Activated gamma-delta T cell treated with anti-CD3 and anti-CD28 coated beads, Interleukin-2, amount 50 U/mL, for 16 hours (primary cell): Measurements from ENCODE around the gene RPUSD4.
"Not testable (repeated sequence)": the region's sequence is repeated elsewhere in the genome, so short reads cannot be mapped to it uniquely, and the experiment has no call there.

Experiments
- DNase-seq: peaks from one replicate; pipeline ENCODE4 v3.0.0-alpha.2; 2020; ENCODE audit warnings: low read depth

The RPUSD4 gene, protein sequence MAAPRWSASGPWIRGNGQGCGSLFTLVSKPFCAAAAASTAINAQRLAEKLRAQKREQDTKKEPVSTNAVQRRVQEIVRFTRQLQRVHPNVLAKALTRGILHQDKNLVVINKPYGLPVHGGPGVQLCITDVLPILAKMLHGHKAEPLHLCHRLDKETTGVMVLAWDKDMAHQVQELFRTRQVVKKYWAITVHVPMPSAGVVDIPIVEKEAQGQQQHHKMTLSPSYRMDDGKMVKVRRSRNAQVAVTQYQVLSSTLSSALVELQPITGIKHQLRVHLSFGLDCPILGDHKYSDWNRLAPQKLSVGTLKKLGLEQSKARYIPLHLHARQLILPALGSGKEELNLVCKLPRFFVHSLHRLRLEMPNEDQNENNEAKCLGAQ

DNA sequence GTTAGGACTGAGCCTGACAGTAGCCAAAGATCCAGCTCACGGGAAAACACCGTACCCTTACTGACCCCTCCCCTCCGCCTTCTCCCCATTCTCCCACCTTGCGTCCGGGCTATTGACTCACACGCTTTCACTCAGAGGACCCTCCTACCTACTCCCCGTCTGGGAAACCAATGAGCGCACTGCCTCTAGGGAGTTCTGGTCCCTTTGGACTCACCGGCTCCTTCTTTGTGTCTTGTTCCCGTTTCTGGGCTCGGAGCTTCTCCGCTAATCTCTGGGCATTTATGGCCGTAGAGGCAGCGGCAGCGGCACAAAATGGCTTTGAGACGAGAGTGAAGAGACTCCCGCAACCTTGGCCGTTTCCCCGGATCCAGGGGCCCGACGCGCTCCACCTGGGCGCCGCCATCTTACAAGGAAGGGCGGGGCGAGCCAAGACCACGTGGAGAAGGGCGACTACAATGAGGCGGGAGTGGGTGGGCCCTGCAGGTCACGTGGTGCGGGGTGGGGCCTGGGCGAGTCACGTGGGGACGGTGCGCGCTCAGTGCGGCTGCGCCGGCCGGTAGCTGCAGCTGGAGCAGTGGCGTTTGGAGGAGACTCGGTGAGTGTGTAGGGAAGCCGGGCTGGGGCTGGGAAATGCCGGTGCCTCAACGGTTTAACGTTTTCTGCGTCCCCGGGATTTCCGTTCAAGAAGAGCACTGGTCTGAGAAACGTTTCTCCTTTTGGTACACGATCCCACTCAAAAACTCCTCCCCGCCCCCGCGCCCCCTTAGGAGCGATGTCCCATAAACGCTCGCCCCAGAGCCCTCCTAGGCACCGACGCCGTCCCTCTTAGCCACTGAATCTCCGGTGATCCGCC lies at the start of gene RPUSD4, which contains the start of gene FAM118B:
RPUSD4 (minus strand) TSS at position 415 of the 853 bp plus-strand sequence; CDS start at position 403, 12 bp downstream.
FAM118B (plus strand) TSS at position 547 of the 853 bp plus-strand sequence. CDS start 23,220 bp downstream, outside the sequence.
- peak; percentile 99 for DNase-seq

DNA sequence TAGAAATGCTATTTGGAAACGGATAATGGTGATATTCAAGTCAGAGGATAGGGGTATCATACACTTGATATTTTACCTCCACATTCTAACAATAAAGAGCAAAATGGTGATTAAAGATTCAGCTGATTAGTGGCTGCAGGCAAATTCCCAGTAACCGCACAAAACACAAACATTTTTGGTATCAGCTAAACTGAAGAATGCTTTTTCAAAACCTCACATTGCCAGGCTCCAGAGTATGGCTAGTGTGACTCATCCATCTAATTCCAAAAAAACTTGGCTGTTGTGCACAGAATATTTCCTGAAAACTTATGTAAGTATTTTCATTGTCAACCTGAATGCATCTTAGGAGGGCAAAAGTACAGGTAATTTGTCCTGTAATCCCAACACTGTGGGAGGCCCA lies 46.3 kb upstream of the RPUSD4 start:
- no peak for DNase-seq

DNA sequence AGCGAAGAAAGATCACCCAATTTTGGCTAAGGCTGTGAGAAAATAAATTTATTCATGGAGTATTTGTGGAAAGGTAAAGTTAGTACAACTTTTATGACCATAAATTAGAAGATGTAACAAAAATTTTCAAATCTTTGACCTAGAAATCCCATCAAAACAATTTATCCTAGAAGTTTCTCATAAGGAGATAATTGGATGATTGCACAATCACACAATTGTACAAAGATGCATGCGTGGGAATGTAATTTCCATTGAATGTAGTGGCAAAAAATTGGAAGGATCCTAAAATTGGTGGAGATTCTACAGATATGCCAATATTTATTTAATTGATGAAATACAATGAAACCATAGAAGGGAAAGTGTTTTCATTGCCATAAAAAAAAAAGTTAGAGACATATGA lies 45.7 kb upstream of the RPUSD4 start:
- no peak for DNase-seq

DNA sequence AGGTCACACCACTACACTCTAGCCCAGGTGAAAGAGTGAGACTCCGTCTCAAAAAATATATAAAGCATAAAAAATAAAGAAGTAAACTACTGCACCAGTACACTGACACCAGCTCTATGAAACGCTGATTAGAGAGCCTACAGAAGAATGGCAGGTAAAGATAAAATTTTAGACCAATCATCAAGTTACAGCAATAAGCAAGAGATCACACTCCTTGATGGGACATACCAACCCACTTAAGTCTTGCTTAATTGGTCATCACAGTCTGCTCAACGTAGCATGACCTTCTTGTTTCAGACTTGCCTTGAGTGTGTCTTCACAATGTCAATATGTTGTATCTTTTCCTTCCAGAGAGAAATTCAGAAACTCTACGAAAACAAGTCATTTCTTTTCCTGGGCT lies 44.8 kb upstream of the RPUSD4 start:
- DNase-seq = no peak

DNA sequence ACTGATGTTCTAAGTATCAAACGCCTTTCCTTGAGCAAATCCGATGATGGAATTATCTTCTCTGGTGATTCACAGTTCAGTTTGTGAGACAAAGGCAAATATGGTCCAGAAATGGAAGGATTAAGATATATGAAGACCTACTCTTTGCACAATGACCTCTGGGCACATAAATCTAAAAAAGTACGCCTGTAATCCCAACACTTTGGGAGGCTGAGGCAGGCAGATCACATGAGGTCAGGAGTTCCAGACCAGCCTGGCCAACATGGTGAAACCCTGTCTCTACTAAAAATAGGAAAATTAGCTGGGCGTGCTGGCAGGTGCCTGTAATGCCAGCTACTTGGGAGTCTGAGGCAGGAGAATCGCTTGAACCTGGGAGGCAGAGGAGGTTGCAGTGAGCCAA lies 44.1 kb upstream of the RPUSD4 start:
- DNase-seq = not testable (repeated sequence)

DNA sequence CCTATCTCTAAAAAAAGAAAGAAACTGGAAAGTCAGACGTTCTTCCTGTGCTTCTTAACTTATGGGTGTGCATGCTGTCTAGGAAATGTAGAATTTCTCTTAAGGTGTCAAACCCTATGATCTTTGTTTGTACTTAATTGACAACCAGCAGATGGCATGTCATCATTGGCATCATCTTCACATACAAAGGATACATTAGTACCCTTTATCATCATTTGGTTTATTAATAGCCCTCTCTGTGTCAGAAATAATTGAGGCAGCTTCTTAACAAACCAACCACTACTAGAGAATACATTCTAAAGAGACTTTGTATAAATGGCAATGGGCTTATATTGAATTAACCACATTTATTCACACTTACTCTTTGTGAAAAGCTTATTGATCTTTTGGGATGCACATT lies 43.4 kb upstream of the RPUSD4 start:
- no peak for DNase-seq

DNA sequence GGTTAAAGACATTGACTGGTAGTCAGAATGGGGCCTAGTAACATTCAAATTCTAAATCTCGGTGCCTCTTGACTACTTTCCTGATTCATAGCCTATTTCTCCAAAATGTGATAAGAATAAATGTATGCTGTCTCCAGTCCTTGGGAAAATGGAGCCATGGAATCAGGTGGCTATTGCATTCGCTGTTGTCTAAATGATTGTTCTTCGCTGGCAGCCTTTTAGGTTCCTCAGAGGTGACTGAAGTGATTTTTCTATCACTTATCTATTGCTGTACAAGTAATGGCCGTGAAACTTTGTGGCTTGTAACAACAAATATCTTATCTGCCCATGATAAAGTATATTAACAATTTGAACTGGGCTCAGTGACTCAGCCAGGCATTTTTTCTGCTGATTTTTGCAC lies 41.8 kb upstream of the RPUSD4 start:
- DNase-seq = no peak

DNA sequence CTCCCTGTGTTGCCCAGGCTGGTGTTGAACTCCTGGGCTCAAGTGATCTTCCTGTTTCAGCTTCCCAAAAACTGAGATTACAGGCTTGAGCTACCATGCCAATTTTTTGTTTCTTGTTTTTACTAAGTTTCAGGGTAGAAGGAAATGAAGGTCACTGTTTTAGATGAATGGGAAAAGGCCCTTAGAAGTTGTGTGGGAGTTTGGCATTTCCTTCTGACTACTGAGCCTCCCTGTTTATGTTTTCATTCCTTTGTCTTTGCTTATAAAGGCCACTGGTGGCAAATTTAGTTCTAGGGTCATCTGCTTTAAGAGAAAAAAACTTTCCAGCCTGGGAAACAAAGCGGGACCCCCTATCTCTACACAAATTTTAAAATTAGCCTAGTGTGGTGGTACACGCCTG lies 35.2 kb upstream of the RPUSD4 start:
- DNase-seq = no peak

DNA sequence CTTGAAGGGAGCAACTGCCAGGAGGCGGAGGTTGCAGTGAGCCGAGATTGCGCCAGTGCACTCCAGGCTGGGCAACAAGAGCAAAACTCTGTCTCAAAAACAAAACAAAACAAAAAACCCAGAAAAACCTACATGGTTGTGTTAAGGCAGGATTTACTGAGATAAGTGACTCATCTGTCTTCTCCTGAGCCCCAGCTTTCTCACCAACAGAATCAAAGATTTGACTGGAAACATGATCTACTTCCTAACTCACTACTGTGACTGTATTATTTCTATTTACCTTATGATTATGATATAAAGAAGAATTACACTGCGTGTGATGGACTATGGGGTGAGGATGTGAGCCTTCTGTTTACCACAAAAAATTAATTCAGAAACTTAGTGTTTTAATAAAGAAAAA lies 21.9 kb upstream of the RPUSD4 start:
- DNase-seq = no peak

DNA sequence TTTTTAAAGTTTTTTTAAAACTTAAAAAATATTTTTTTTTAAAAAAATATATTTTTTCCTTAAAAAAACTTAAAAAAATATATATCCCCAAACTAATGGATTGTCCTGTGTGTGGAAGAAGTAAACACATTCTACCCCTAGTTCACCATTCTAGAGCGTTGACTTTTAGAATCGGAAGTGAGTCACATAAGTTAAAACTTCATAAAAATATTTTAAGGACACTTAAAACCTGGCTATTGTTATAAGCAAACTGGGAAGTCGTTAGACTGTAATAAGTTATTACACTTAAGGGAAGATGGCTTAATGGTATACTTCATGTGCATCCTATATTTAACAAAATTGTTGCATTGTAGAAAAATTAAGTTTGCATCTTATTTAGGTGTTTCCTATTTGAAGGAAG lies 21.2 kb upstream of the RPUSD4 start:
- no peak for DNase-seq

DNA sequence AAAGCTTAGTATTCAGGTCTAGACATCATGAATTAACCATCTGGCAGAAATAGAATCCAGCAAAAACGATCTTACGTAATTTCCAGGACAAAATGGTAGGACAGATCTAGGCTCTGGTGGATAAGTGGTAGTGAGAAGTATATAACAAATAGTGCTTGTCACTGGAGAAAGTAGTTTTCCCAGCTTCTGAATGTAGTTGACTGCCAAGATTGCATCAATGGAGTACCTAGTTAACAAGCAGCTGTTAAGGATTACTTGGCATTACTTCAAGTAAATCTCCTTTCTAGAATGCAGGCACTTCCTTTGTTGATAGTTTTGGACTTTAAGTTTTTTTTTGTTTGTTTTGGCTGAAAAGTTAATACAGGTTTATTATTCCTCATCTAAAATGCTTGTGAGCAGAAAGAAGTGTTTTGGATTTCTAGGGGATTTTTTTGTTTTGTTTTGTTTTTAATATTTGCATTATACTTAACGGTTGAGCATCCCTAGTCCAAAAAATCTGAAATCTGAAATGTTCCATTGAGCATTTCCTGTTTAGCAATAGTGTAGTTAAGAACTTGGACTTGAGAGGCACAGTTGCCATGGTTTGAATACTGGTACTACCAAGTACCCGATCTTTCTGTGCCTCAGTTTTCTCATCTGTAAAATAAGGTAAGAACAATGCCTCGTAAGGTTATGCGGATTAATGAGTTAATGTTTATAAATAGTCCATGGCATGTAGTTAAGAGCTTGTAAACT lies 20.4 kb upstream of the RPUSD4 start:
- DNase-seq = no peak

DNA sequence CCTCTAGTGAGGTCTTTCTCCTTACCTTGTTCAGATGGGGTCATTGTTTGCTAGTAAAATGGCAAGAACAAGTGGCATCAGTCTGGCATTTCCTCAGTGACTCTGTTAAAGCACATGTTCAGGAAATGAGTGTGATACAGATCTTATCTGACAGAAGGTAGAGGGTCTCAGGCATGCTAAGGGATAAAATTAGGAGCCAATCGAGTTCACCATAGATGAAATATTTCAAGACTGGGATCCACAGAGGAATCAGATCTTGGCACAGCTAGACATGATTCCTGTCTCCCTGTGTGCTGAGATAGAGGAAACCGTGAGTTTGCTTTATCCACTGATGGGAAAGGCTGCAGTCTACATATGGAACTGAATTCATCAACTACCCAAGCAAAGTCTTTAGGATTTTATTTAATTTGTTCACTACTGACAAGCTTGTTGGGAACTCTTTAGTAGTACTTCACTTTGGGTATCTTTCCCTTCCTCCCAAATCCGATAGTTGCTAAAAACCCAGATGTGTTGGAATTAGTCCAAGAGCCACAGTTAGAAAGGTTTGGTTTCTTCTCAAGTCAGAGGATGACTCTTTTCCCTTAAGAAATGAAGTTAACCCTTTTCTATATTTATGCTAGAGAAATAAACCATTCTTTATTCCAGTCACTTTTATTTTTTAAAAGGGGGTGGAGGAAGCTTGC lies 18.5 kb upstream of the RPUSD4 start:
- no peak for DNase-seq

DNA sequence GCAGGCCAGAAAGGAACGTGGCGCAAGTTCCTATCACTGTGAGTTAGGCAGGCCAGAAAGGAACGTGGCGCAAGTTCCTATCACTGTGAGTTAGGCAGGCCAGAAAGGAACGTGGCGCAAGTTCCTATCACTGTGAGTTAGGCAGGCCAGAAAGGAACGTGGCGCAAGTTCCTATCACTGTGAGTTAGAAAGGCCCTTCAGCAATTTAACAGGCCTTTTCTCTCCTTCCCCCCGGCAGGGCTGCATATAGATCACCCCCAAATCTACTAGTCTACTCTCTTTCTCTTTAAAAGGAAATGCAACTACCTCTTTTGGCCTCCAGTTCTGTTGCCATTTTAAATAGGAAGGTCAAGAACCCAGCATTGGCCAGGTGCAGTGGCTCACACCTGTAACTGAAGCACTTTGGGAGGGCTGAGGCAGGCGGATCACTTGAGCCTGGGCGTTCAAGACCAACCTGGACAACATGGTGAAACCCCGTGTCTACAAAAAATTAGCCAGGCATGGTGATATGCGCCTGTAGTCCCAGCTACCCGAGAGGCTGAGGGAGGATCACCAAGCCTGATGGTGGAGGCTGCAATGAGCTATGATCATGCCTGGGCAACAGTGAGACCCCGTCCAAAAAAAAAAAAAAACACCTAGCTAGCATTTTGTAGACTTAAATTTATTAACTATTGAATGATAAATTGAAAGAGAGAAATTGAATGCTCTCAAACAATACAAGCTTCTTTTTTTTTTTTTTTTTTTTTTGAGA lies 15.1 kb upstream of the RPUSD4 start:
- no peak for DNase-seq

DNA sequence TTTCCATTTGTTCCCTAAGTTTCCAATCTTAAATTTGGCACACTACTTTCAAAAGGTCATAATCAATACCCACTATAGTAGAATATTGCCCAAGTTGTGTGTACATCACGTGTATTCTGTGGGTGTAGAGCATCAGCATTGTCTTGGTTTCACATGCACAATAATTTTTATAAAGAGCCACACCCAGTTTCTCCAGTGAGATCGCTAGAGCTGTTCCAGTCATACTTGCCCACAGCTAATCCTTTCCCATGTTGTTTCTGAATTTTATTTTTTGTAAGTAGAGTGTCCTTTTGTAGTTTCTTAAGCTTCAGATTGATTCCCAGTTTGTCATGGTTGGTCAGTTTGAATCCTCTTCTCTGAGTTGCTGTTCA lies 13.8 kb upstream of the RPUSD4 start:
- no peak for DNase-seq

DNA sequence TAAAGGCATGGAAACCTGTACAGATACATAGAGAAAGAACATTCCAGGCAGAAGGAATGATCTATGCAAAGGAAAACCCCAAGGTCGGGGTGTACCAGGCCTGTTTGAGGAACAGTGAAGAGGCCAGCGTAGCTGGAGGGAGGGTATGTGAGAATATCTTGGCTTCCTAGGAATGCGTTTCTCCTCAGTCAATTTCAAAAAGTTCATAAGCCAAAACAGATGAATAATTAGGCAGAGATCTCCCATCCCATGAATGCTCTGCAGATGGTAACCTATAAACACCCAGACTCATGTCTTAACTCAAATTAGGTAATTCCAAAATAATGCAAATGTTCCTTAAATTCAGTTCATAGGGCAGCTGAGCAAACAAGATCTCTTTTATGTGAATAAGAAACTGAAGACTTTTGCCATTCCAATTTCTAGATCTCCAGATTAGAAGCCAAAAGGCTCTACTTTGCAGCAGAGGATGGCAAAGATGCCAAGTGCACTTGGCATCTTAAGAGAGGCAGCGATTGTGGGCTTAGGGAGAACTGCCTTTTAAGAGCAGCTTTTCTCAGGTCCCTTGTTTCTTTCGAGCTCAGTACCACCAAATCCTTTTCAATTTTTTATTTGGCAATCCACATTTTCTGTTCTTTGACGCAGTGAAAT lies 13.3 kb upstream of the RPUSD4 start:
- DNase-seq = no peak

DNA sequence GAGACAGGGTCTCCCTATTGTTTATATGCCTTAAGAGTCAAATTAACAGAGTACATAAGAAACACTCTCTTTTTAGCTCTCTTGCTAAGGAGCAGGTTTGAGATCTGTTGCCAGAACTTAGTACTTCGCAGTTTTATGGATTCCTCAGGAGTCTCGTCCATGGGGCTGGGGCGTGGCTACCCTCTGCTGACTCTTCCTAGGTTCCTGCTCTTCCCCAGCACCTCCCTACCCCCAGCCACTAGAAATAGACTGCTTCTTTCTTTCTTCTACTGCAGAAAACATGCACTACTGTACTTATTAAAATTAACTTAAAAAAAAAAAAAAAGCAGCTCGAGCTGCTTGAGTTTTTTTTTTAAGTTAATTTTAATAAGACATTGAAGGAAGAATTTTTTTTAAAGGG lies 8.1 kb upstream of the RPUSD4 start:
- DNase-seq = no peak

DNA sequence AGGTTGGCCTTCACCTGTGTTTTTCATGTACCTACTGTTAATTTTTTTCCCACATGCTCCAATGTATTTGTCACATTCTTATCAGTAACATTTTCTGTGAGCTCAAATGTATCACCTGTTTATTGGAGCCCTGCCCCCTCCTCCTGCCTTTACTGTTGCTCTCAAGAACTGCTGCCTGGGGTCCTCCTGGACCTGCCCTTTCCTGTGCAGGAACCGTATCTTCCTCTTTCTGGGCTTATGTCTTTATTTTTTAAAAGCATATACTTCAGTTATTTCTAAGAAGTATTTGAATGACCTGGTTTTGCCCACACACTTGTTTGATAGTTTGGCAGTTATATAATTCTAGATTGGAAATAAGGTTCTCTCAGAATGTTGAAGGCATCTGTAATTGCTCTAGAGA lies 6.0 kb upstream of the RPUSD4 start:
- no peak for DNase-seq

DNA sequence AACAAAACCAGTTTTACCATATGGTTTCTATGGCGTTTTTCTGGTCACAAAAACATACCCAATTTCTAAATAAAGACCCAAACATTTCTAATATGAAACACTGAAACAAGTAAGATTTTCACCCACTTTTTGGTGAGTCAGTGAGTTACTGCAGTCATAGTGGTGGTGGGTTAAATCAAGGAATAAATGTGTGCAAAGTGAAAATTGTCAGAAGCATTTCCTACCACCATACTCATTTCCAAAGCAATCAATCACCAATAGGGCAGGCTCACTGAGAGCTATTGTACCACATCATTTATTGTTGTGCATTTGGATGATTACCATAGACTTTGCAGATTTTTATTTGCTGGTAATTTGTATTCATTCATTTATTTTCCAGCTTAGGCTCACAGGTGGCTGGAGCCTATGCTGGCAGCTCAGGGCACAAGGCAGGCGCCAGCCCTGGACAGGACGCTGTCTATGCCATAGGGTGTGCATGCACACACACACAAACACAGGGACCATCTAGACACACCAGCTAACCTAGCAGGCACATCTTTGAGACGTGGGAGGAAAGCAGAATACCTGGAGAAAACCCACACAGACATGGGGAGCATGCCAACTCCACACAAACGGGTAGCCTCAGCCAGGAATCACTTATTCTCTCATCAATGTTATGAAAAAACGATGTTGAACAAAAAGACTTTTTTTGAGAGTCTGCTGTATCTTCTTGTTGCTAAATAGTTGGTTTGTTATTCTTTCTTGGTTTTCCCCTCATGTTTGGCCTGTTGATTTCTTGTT lies 5.3 kb upstream of the RPUSD4 start:
- DNase-seq = no peak

DNA sequence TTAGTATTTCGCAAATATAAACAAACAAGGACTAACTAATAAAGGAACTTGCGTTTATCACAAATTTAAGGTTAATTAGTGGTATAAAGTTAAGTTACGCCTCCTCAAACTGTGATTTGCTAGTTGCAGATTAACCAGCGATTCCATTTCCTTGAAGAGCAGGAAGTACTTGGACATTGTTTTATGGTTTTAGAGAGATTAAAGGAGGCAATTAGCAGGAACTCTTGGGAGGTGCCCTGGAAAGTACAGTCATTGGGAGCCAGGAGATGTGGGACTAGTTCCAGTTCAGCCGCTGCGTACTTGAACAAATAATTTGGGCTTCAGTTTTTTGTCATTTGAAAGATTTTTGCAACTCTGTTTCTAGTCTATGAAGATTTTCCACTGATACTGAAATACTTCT lies 3.4 kb upstream of the RPUSD4 start:
- DNase-seq = no peak

DNA sequence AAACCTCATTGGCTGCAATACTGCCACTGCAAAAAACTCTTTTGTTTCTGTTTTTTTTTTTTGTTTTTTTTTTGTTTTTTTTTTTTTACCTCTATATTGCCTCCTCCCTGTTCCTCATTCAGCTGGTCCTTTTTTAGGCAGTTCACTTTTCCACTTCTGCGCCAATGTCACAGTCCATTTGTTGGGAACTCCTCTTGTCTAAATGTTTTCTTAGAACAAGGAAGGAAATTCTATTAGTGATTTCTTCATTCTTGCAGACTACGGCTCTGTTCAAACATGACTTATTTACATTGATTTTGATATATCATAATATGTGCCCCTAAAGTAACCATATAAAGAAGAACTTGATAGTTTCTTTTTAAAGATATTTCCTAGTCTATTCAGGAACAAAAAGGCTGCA lies 3.0 kb upstream of the RPUSD4 start:
- no peak for DNase-seq
